Gastrocnemius medialis (tissue), 4 donors: ENCODE measurements around the gene NTMT1. TPM values are rescaled to one million over a fixed set of nuclear protein-coding genes. Genes with fewer than 3 reads are reported as not detected.

Source experiments
- ATAC-seq, 2 donors: fragments of 150-250 bp; one replicate each; pipeline ENCODE4 v1.9.1; 2016
- DNase-seq, 2 donors: peaks; one replicate each; pipeline ENCODE4 v3.0.0-alpha.2; 2019
- H3K27ac ChIP-seq, 4 donors: fragments of 200-600 bp; sonication (generic); 1 replicate in 1 of 4; 2 replicates in 3 of 4; pipeline ENCODE4 v1.5.1; 2016 to 2018; ENCODE audit warnings: mild to moderate bottlenecking in 2 of 4, moderate library complexity in 1 of 4
- H3K27me3 ChIP-seq, 3 donors: fragments of 200-600 bp; sonication (generic) in 2 of 3; 1 replicate in 1 of 3; 2 replicates in 2 of 3; pipeline versions ENCODE4 v1.5.1 to v1.6.0; 2016 to 2019; ENCODE audit warnings: mild to moderate bottlenecking in 1 of 3, moderate library complexity in 1 of 3
- H3K36me3 ChIP-seq, 2 donors: fragments of 200-600 bp; sonication (generic) in 1 of 2; one replicate each; pipeline ENCODE4 v1.5.1; 2017 to 2018
- H3K4me1 ChIP-seq, 2 donors: fragments of 200-600 bp; sonication (generic) in 1 of 2; one replicate each; pipeline ENCODE4 v1.5.1; 2016 to 2017; ENCODE audit warnings: mild to moderate bottlenecking in 2 of 2
- H3K4me3 ChIP-seq, 4 donors: fragments of 200-600 bp; sonication (generic) in 3 of 4; 1 replicate in 1 of 4; 2 replicates in 3 of 4; pipeline ENCODE4 v1.5.1; 2016 to 2019; ENCODE audit warnings: mild to moderate bottlenecking in 2 of 4
- H3K9me3 ChIP-seq, 3 donors: fragments of 200-600 bp; sonication (generic) in 2 of 3; 1 replicate in 1 of 3; 2 replicates in 2 of 3; pipeline ENCODE4 v1.5.1; 2016 to 2019
- CTCF ChIP-seq, 5 experiments: fragments of 450-650 bp in 3 of 5; fragments of 200-600 bp in 2 of 5; sonication (generic) in 2 of 5; IDR thresholded peaks in 4 of 5; conservative IDR thresholded peaks in 1 of 5; 1 replicate in 4 of 5; 2 replicates in 1 of 5; pipeline ENCODE4 v1.5.1; 2016 to 2019; ENCODE audit warnings: antibody characterized with exemption in 5 of 5, mild to moderate bottlenecking in 3 of 5, moderate library complexity in 3 of 5
- POLR2A ChIP-seq, 2 donors: fragments of 450-650 bp; IDR thresholded peaks; one replicate each; pipeline ENCODE4 v1.6.1; 2017; ENCODE audit warnings: antibody characterized with exemption in 2 of 2, mild to moderate bottlenecking in 2 of 2, moderate library complexity in 2 of 2
- in situ Hi-C, 4 donors: fragments of 200-750 bp; cut with MboI; loops; one replicate each; pipeline versions ENCODE4 v1.15.0 to v1.8.0; 2017; ENCODE audit warnings: low sequenced_read_pairs in 4 of 4
- intact Hi-C: fragments of 100-400 bp; cut with DNase I; formaldehyde crosslinking; loops from one replicate; pipeline ENCODE4 v1.15.1; 2023; ENCODE audit warnings: low total_unique reads
- total RNA-seq, 4 donors: library from RNA; depleted of rRNA; stranded (reverse); fragments of >200 nt; gene quantifications; one replicate each; pipeline versions ENCODE4 v1.1.0 to v1.2.3, GENCODE V29; 2016

Gene NTMT1
- total RNA-seq, 4 donors from 2014 or later, result 37.8 to 82.1 (median 48.1) TPM

- Histone ChIP-seq H3K9me3 (no peaks in the 10 kb centered on the region), H3K4me3 (no peak overlapping the region), H3K27ac (no peak overlapping the region), H3K36me3 (no peaks in the 10 kb centered on the region), H3K4me1 (no peaks in the 10 kb centered on the region), H3K27me3 (no peaks in the 10 kb centered on the region)
- TF ChIP-seq CTCF (IDR thresholded peaks at IDR 0.05 in 4 of 5, conservative IDR thresholded peaks at IDR 0.05 in 1 of 5), result no peak
- no peak for TF ChIP-seq POLR2A (IDR thresholded peaks at IDR 0.05)
- DNase-seq (no peak), ATAC-seq (no peak)
- intact Hi-C loops (no loop called here), in situ Hi-C loops (loop anchor here in 2 of 4 donors (10.0 to 25.0 kb wide), 2 partner anchors 137 to 139 kb away; no protein-coding TSS in a partner anchor)
Observed at GRCh38 chr9:129648092-129648763, 22.3 kb downstream of the NTMT1 start.

DNA sequence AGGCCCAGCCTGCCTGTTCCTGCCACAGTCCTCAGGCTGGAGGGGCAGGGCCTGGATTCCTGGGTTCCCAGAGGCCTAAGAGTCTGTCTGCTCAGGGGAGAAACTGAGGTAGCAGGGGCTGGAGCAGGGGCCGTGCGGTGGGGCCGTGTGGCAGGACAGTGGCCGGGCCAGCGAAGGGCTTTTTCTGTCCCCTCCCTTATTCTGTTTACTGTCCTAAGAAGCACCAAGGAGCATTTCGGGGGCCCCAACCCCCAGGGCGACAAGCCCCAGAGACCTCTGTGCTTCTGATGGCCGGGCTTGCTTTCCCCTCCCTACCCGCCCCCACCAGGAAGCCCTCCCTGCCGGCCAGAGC lies 22.8 kb downstream of the NTMT1 start:
- Histone ChIP-seq H3K27me3 (no peaks in the 10 kb centered on the region), H3K36me3 (no peaks in the 10 kb centered on the region), H3K4me3 (no peak overlapping the region), H3K9me3 (no peaks in the 10 kb centered on the region), H3K4me1 (no peaks in the 10 kb centered on the region), H3K27ac (no peak overlapping the region)
- intact Hi-C loops (no loop called here), in situ Hi-C loops (loop anchor here in 2 of 4 donors (10.0 to 25.0 kb wide), 2 partner anchors 136 to 139 kb away; no protein-coding TSS in a partner anchor)
- ATAC-seq (no peak), DNase-seq (no peak)
- TF ChIP-seq POLR2A (IDR thresholded peaks at IDR 0.05) (no peak), CTCF (IDR thresholded peaks at IDR 0.05 in 4 of 5, conservative IDR thresholded peaks at IDR 0.05 in 1 of 5) (no peak)

GRCh38 chr9:129649726-129650679 lies 24.0 kb downstream of the NTMT1 start:
- no peaks in the 10 kb centered on the region for H3K4me1 ChIP-seq
- no peak overlapping the region for H3K27ac ChIP-seq
- intact Hi-C loops, result no loop called here
- H3K27me3 ChIP-seq, result no peaks in the 10 kb centered on the region
- H3K36me3 ChIP-seq, result no peaks in the 10 kb centered on the region
- H3K9me3 ChIP-seq, result no peaks in the 10 kb centered on the region
- no peak overlapping the region for H3K4me3 ChIP-seq
- ATAC-seq (no peak), DNase-seq (no peak)
- no peak for TF ChIP-seq CTCF (IDR thresholded peaks at IDR 0.05 in 4 of 5, conservative IDR thresholded peaks at IDR 0.05 in 1 of 5)
- TF ChIP-seq POLR2A (IDR thresholded peaks at IDR 0.05), result no peak
- in situ Hi-C loops, result loop anchor here in 3 of 4 donors (10.0 to 25.0 kb wide), 2 partner anchors 135 to 137 kb away; no protein-coding TSS in a partner anchor

DNA sequence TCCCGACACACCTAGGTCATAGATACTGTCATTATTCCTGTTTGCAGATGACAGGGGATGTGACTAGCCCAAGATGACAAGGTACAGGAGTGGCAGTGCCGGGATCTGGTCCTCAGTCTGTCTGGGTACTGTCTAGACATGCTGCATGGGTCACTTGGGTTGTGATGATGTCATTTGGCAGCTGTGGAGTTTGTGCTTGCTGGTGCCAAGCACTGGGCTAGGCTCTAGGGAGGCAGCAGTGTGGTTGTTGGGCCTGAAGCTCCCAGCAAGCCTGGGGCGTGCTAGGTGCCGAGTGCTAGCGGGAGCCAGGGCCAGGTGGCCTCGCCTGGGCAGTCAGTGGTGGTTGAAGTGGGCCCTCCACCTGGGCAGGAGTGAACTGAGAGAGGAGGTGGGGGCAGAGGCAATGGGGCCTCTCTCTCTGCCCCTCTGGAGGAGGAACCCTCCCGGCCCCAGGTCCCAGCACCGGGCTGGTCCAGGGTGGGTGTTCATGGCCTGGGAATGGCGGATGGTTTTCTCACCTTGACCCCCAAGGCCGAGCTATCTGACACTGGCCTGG lies 24.8 kb downstream of the NTMT1 start:
- Histone ChIP-seq H3K4me1 (no peaks in the 10 kb centered on the region), H3K36me3 (no peaks in the 10 kb centered on the region), H3K4me3 (no peak overlapping the region), H3K27me3 (no peaks in the 10 kb centered on the region), H3K27ac (no peak overlapping the region), H3K9me3 (no peaks in the 10 kb centered on the region)
- DNase-seq (no peak), ATAC-seq (no peak)
- intact Hi-C loops (no loop called here), in situ Hi-C loops (loop anchor here in 1 of 4 donors (10.0 kb wide), 1 partner anchor 134 kb away; no protein-coding TSS in a partner anchor)
- no peak for TF ChIP-seq CTCF (IDR thresholded peaks at IDR 0.05 in 4 of 5, conservative IDR thresholded peaks at IDR 0.05 in 1 of 5)
- no peak for TF ChIP-seq POLR2A (IDR thresholded peaks at IDR 0.05)
